ENCODE measurements around the gene CRTC1. TPM values are rescaled to one million over a fixed set of nuclear protein-coding genes. Genes with fewer than 3 reads are reported as not detected.

The CRTC1 gene
- total RNA-seq, 1 donor from 2014 or later, result 39.7 TPM

DNA sequence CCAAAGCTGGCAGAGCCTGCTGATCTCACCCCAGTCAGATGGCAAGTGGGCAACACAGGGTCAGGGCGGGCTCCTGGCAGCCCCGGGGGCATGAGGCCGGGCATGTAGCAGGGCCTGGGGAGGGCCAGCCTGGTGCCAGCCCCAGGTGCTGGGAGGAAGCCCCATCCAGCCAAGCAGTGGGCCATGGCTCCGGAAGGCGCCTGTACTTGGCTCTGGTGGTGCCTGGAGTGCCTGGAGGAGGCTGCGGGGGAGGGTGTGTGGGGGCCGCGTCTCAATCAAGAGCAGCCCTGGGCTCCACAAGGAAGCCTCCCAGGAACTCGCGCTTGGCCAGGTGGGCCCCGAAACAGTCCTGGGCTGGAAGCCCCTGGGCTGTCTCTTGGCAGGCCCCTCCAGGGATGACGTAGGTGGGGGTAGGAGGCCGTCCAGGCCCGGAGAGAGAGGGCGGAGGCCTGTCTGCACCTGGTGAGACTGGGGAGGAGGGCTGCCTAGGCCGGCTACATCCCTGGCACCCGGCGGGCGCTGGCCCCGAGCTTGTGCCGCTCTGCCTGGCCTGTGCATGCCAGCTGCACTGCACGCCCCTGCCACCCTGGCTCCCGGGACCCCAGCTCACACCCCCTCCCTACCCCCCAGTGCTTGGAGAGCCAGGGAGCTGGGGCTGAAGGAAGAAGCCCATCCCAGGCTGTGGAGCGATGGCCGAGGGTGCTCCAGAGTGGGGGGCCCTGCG, 61.7 kb downstream of the CRTC1 start:
- Mint-ChIP-seq H3K27ac (no peak overlapping the region), H3K9me3 (ENCODE audit: low read depth) (no peaks in the 10 kb centered on the region), H3K36me3 (ENCODE audit: insufficient read depth) (no peaks in the 10 kb centered on the region), H3K4me3 (ENCODE audit: low read depth) (no peak overlapping the region), H3K4me1 (ENCODE audit: low read depth) (peaks cover 28% of the 10 kb centered on the region), H3K27me3 (no peaks in the 10 kb centered on the region)
- TF ChIP-seq CTCF (IDR thresholded peaks at IDR 0.05; ENCODE audit: unreplicated experiment), result no peak
- DNase-seq (ENCODE audit: low spot score, unreplicated experiment), result no peak

GRCh38 chr19:18745931-18746330, 62.5 kb downstream of the CRTC1 start:
- TF ChIP-seq CTCF (IDR thresholded peaks at IDR 0.05; ENCODE audit: unreplicated experiment), result no peak
- no peaks in the 10 kb centered on the region for H3K27me3 Mint-ChIP-seq
- no peak for DNase-seq (ENCODE audit: low spot score, unreplicated experiment)
- H3K27ac Mint-ChIP-seq, result no peak overlapping the region
- H3K9me3 Mint-ChIP-seq (ENCODE audit: low read depth), result no peaks in the 10 kb centered on the region
- peaks cover 20% of the 10 kb centered on the region for H3K4me1 Mint-ChIP-seq (ENCODE audit: low read depth)
- peaks cover 1% of the 10 kb centered on the region for H3K36me3 Mint-ChIP-seq (ENCODE audit: insufficient read depth)
- no peak overlapping the region for H3K4me3 Mint-ChIP-seq (ENCODE audit: low read depth)

- DNase-seq (ENCODE audit: low spot score, unreplicated experiment), result no peak
- no peaks in the 10 kb centered on the region for H3K27me3 Mint-ChIP-seq
- TF ChIP-seq CTCF (IDR thresholded peaks at IDR 0.05; ENCODE audit: unreplicated experiment), result no peak
- no peak overlapping the region for H3K27ac Mint-ChIP-seq
- no peak overlapping the region for H3K4me3 Mint-ChIP-seq (ENCODE audit: low read depth)
- H3K9me3 Mint-ChIP-seq (ENCODE audit: low read depth), result no peaks in the 10 kb centered on the region
- H3K4me1 Mint-ChIP-seq (ENCODE audit: low read depth), result peaks cover 13% of the 10 kb centered on the region
- peaks cover 1% of the 10 kb centered on the region for H3K36me3 Mint-ChIP-seq (ENCODE audit: insufficient read depth)
Observed at GRCh38 chr19:18746401-18747325, 63.2 kb downstream of the CRTC1 start.

DNA sequence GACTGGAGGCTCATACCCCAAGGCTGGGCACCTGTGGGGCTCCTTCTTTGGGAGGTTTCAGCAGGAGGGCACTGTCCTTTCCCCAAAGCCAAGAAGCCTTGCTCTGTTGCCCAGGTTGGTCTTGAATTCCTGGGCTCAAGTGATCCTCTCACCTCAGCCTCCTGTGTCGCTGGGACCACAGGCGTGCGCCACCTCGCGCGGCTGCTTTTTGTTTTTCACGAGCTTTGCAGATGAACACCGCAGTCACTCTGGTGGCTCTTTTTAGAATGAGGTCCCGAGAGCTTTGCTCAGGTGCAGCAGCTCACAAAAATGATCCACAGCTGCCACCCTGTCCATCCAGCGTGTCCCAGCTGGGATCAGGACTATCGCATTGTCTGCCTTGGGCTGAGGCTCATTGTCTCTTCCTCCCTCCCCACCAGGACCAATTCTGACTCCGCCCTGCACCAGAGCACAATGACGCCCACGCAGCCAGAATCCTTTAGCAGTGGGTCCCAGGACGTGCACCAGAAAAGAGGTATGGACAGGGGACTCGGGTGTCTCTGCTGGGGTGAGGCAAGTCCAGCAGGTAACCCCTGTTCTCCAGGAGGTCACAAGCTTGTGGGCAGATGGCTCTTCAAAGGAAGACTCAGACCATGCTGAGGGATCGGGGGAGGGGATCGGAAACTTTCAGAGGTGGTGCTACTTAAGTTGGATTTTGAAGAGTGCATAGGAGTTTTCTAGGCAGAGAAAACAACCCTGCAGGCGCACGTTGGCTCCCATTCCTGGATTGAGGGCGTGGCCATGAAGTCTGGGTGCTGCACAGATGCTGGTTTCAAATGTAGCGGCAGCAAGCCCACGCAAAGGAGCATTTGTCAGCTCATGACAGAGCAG, 66.1 kb downstream of the CRTC1 start:
- no peaks in the 10 kb centered on the region for H3K4me1 Mint-ChIP-seq (ENCODE audit: low read depth)
- no peaks in the 10 kb centered on the region for H3K9me3 Mint-ChIP-seq (ENCODE audit: low read depth)
- H3K36me3 Mint-ChIP-seq (ENCODE audit: insufficient read depth), result peaks cover 7% of the 10 kb centered on the region
- no peak overlapping the region for H3K4me3 Mint-ChIP-seq (ENCODE audit: low read depth)
- no peak for DNase-seq (ENCODE audit: low spot score, unreplicated experiment)
- peak overlapping the region; percentile 9 for H3K27ac Mint-ChIP-seq
- H3K27me3 Mint-ChIP-seq, result no peaks in the 10 kb centered on the region
- TF ChIP-seq CTCF (IDR thresholded peaks at IDR 0.05; ENCODE audit: unreplicated experiment), result no peak

Measured in progenitor cell of endocrine pancreas (in vitro differentiated cells).